ENCODE measurements around the gene F2RL2.
"Not testable (repeated sequence)": the region's sequence is repeated elsewhere in the genome, so short reads cannot be mapped to it uniquely, and the experiment has no call there.

The F2RL2 gene

DNA sequence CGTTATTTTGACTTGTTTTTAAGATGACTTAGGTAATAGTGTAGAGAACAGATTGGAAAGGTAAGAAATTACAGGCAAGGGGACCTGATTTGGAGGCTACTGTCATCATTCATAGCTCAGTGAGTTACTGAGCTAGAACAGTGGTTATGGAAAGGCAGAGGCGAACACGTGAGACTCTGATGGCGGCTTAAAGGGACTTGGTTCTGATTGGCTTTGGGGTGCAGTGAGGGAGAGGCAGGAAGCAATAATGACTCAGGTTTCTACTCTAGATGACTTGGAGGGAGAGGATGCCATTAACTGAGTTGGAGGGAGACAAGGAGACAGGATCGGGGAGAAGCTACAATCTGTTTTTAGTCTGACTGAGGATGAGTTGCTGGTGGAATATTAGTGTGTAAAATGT, 3.0 kb downstream of the F2RL2 start:
- DNase-seq = no peak

DNA sequence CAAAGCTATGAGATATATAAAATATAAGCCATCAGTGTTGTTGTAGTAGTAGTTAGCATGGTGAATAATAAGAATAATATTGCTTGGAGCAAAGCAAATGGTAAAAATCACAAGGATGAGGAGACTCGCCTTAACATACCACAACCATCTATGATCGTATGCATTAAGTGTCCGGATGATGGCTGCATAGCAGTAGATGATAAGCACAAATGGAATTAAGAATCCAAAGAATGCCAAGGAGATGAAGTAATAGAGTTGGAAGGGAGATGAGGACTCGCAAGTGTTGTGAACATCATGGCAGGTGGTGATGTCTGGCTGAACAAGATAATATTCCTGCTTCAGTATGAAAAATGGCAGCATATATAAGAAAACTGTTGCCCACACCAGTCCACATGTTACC, 5.5 kb downstream of the F2RL2 start:
- no peak for DNase-seq

DNA sequence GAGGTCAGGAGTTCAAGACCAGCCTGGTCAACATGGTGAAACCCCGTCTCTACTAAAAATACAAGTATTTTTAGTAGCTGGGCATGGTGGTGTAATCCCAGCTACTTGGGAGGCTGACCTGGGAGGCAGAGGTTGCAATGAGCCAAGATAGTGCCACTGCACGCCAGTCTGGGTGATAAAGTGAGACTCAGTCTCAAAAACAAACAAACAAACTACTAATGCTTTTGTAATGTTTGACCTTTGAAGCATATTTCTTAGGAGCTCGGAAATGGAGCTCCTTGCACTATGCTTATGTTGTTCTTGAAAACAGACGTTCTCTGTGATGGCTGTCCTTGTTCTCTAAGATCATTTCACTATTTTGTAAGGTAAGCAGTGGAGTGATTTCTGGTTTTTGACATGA, 6.0 kb downstream of the F2RL2 start:
- DNase-seq = no peak

GRCh38 chr5:76616206-76616605, 7.0 kb downstream of the F2RL2 start:
- no peak for DNase-seq

DNA sequence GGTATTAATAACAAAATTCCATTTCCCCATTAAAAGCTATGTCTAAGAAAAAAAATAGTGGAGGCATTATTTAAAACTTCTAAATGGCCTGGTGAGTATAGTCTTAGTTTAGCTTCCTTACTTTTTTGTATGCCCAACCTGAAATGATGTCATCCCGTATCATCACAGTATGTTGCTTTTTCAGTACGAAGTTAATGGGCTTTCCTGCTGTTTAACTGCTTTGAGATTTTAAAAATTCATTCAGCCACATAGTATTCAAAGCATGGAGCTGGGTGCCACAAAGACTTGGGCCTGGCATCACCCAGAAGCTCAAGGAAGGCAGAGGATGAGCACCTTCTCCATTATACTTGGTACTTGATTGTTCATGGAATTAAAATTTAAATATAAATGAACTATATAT, 7.4 kb downstream of the F2RL2 start:
- DNase-seq = no peak

GRCh38 chr5:76612942-76613341, 10.3 kb downstream of the F2RL2 start:
- no peak for DNase-seq

GRCh38 chr5:76610196-76610595, 13.0 kb downstream of the F2RL2 start:
- no peak for DNase-seq

- no peak for DNase-seq
Observed at GRCh38 chr5:76608833-76609232, 14.4 kb downstream of the F2RL2 start.

- no peak for DNase-seq
Observed at GRCh38 chr5:76607353-76607871, 15.8 kb downstream of the F2RL2 start.

GRCh38 chr5:76606701-76607100, 16.5 kb downstream of the F2RL2 start:
- DNase-seq = no peak

DNA sequence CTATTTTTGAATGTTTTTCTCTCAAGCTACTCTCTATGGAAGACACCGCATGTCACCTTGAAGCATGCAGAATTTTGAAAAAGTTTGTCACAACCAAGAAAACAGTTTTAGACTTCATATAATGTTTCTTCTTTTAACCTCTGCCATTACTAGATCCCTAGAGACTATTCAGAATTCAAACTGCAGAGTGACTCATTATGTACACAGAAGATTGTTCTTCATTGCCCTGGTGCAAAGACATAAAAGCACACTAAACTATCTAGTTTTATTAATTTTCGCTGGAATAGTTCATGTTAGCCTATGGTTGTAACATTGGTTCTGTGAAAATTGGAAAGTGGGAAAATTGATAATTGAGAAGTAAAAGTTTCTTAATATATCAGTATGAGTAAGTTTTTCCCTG, 18.4 kb downstream of the F2RL2 start:
- DNase-seq = no peak

GRCh38 chr5:76603991-76604390, 19.2 kb downstream of the F2RL2 start:
- not testable (repeated sequence) for DNase-seq

DNA sequence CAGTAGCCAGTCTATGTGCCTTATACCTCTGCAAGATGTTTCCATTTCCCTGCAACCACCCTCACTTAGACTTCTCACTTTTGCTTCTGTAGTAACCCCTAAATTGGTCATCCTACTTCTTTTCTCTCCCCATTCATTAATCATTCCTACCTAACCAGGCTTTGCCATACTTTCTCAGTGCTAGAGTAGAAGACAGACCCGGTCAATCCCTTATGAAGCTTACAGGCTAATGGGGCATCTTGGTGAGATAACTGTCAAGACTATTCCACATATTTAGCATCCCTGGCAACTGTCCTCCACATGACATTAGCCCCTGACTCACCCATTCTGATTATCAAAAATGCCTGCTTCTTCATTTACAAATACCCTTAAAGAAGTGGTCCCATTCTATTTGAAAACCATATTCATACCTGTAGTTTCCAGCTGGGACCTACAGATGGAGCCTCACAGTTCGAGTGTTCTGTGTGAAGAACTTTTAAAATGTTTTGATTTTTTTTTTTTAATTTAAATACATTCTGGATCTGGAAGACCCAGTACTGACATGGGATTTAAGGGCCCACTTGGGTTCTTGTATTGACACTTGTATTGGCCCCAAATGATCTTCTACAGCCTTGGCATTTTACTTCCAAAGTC, 21.0 kb downstream of the F2RL2 start:
- DNase-seq = no peak

GRCh38 chr5:76601470-76601869, 21.7 kb downstream of the F2RL2 start:
- DNase-seq = no peak

DNA sequence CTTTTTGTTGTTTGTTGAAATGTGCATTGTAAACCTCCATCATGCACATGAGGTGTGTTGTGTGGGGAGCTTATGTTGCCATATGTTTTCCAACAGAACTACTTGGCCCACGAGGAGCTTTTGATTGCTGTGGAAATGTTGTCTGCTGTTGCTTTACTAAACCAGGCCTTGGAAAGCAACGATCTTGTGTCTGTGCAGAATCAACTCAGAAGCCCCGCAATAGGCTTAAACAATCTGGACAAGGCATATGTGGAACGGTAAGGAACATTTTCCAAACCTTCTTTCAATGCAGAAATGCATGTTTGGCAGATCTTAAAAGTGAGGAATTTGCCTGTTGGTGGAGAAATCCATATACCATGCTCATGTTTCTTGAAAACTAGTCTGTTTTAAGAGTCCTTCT, 22.5 kb downstream of the F2RL2 start:
- no peak for DNase-seq

DNA sequence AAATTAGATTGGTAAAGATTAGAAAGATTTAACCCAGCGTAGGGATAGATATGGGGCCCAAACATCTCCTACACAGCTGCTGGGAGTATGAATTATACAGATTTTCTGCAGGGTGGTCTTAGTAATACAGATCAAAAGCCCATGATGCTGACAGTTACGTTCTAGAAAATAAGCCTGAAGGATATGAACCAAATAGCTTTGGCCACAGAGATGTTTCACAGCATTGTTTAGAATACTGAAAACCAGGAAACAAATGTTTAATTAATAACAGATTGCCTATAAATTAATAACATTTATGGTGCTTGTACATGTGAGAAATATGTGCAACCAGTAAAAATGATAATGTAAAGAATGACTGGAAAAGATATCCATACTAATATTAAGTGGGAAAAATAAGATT, 24.7 kb downstream of the F2RL2 start:
- DNase-seq = no peak

DNA sequence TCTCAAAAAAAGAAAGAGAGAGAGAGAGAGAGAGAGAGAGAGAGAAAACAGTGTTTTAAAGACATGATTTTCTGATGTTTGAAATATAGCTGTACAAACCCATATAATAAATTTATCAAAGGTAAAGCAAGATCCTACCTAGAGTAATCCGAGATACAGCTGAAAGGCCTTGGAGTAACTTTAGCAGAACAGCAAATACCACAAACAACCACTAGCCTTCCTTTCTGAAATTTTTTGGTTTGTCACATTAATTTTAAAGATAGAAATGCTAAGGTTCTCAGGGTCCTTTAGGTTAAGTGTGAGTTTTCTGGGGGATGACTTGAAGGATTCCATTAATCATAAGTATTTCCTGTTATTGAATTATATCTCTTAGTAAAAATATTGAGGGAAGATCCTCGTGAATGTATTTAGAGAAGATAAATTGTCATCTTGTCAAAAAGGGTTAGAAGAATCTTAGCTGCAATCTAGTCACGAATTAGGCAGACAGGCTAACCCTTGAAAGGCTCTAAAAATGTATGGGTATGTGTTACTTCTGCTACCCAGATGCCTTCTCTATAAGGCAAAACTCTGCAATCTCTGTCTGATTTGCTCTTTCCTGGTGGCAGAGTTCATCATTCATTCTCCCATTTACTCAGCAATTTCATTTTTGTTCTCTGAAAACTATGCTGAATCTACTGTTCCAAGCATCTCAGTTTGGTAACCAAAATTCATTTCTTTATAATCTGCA, 27.3 kb downstream of the F2RL2 start:
- no peak for DNase-seq

DNA sequence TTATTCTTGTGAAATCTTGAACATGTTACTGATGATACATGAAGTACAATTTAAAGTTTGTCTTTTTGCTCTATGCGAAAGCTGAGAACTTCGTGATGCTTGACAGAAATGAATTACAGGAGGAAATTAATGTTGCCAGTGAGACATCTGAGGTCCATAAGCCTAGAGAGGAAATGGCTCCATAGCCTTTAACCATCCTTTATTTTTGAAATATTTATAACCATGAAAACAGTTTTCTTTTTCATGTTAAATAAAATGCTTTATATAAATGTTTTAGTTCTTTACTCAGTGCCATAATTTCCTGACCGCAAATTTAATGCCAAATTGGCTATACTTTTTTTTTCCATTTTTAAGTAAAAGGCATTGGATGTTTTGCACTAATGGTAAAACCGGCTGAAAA, 29.1 kb downstream of the F2RL2 start:
- DNase-seq = no peak

GRCh38 chr5:76592692-76593091, 30.5 kb downstream of the F2RL2 start:
- DNase-seq = no peak

- DNase-seq = no peak
Observed at GRCh38 chr5:76591366-76591765, 31.8 kb downstream of the F2RL2 start.

DNA sequence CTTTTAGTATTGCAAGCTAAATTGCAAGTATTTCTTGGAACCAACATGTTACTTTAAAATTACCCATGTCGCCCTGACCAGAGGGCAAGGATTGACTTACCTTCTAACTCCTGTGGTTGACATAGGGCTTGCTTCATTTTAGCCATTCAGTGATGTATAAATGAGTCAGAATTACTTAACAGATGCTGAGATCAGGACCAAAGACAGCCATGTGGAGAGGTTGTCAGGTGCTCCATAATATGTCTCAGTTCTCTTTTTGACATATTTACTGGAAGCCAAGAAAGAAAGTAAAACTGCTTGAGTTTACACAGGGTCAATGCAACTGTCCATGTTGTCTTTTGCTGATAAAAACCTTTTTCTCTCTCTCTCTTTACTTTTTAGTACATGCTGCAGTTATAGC, 33.2 kb downstream of the F2RL2 start:
- no peak for DNase-seq

DNA sequence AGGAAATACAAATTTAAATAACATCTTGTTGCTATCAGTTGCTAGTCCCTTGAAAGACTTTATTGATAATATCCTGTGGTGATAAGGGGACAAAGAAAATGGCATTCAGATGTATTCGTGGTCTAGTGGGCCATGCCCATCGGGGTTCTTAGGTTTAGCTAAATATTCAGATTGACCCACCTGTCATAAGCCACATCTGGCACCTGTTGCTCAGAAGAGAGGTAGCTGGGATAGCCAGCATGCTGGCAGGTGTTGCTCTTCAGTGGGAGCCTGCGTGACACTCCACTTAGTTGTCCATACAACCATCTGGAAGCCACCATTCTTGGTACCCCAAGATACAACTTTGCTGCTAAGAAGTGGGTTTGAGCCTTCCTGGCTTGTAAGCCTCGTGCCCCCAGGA, 36.7 kb downstream of the F2RL2 start:
- DNase-seq = no peak

DNA sequence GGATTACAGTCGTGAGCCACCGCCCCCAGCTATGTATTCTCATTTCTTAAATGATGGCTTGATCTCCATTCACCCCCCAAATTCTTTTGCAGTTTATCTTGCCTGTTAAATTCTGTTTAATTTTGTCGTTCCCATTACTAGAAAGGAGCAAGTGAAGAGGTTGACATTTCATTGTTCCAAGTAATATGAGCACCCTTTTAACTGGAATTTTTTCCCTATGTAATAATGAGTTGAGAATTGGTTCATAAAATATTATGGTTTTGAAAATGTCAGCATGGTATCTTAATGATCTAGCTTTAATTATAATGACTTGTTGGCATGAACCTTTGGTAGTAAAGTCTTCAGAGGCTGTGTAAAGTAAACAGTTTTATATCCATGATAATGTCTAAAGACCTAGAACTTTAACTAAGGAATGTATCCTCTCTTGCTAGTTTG, 37.4 kb downstream of the F2RL2 start:
- no peak for DNase-seq

GRCh38 chr5:76583163-76584047, 39.8 kb downstream of the F2RL2 start:
- DNase-seq = no peak

All from NK-92 treated with Interleukin-12 subunit alpha and Interleukin-12 subunit beta, amount 100 ng/mL, for 24 hours (cell line).